HCT116 (cell line): ENCODE results near the gene TSPYL2. TPM values are rescaled to one million over a fixed set of nuclear protein-coding genes. Genes with fewer than 3 reads are reported as not detected.

Source experiments
- ATAC-seq: fragments of 200-7000 bp; cut with Tn5 transposase; 2 replicates; pipeline ENCODE4 v1.9.1; 2020; ENCODE audit warnings: mild to moderate bottlenecking, moderate library complexity
- BruUV-seq: library from RNA; stranded (reverse); fragments of 400-500 nt; replicated peaks from 2 replicates; lab custom pipeline; 2021; lab: Mats Ljungman, UMichigan
- CTCF ChIA-PET: fragments of 300-600 bp; sonication (Branson Sonifier 250); formaldehyde crosslinking; loops from one replicate; lab custom pipeline; 2021; ENCODE audit warnings: antibody characterized with exemption; lab: Charles Lee
- POLR2A ChIA-PET: fragments of 300-600, 350-600 bp; sonication (Branson Sonifier 250); formaldehyde crosslinking; loops from one replicate; lab custom pipeline; 2021; ENCODE audit warnings: antibody characterized with exemption; lab: Charles Lee
- RAD21 ChIA-PET, 2 experiments: fragments of 300-600 bp; sonication (Branson Sonifier 250); formaldehyde crosslinking; loops; one replicate each; lab custom pipeline; 2023; ENCODE audit warnings: low total read pairs in 2 of 2; ENCODE audit not compliant: uncharacterized antibody in 2 of 2, unreplicated experiment in 2 of 2, low non-redundant PET in 1 of 2; lab: Charles Lee
- DNase-seq: peaks from one replicate; pipeline ENCODE4 v3.0.0-alpha.2; 2010; ENCODE audit warnings: low read depth, low spot score
- H2AFZ ChIP-seq: fragments of 200-600 bp; shearing (Covaris generic), sonication (generic); 2 replicates; pipeline ENCODE4 v1.6.1; 2017; ENCODE audit warnings: low read depth, mixed run types, mixed read lengths, antibody characterized with exemption, low read length; ENCODE audit not compliant: poor library complexity, severe bottlenecking
- H3K27ac ChIP-seq: 2 replicates; pipeline ENCODE4 v1.5.1; 2012; ENCODE audit warnings: low read depth, low read length
- H3K27me3 ChIP-seq: fragments of 200-600 bp; sonication (generic); 2 replicates; pipeline ENCODE4 v1.6.1; 2016; ENCODE audit warnings: mixed run types, low read length, mixed read lengths; ENCODE audit not compliant: insufficient read depth
- H3K36me3 ChIP-seq, 2 experiments: fragments of 200-500 bp in 1 of 2; fragments of 200-600 bp in 1 of 2; sonication (Bioruptor generic) in 1 of 2; sonication (generic) in 1 of 2; 2 replicates each; pipeline versions ENCODE4 v1.5.1 to v1.6.1; 2014 to 2016; ENCODE audit warnings: low read length in 2 of 2, inconsistent platforms in 1 of 2, mixed read lengths in 1 of 2, mixed run types in 1 of 2; ENCODE audit not compliant: insufficient read depth in 2 of 2, control insufficient read depth in 1 of 2
- H3K4me1 ChIP-seq, 2 experiments: fragments of 200-600 bp in 1 of 2; sonication (generic) in 1 of 2; 2 replicates each; pipeline versions ENCODE4 v1.5.1 to v1.6.1; 2012 to 2017; ENCODE audit warnings: low read length in 2 of 2, inconsistent platforms in 1 of 2, mild to moderate bottlenecking in 1 of 2, mixed read lengths in 1 of 2, mixed run types in 1 of 2, moderate library complexity in 1 of 2; ENCODE audit not compliant: insufficient read depth in 2 of 2, control insufficient read depth in 1 of 2
- H3K4me2 ChIP-seq: fragments of 200-600 bp; sonication (generic); 2 replicates; pipeline ENCODE4 v1.6.1; 2017; ENCODE audit warnings: mixed run types, low read length, mixed read lengths
- H3K4me3 ChIP-seq, 2 experiments: fragments of 200-600 bp in 1 of 2; sonication (generic) in 1 of 2; replicated peaks in 1 of 2; 2 replicates each; pipeline ENCODE4 v1.5.1; 2011 to 2016; ENCODE audit warnings: low read length in 2 of 2, control low read depth in 1 of 2, low read depth in 1 of 2, mild to moderate bottlenecking in 1 of 2, mixed read lengths in 1 of 2, mixed run types in 1 of 2
- H3K79me2 ChIP-seq: fragments of 200-600 bp; sonication (generic); 2 replicates; pipeline ENCODE4 v1.6.1; 2017; ENCODE audit warnings: mild to moderate bottlenecking, mixed run types, low read length, moderate library complexity, mixed read lengths; ENCODE audit not compliant: insufficient read depth
- H3K9ac ChIP-seq: fragments of 200-600 bp; sonication (generic); 2 replicates; pipeline ENCODE4 v1.6.1; 2016; ENCODE audit warnings: low read length, mixed read lengths
- H3K9me2 ChIP-seq: fragments of 200-600 bp; sonication (generic), shearing (Covaris generic); 2 replicates; pipeline ENCODE4 v1.6.1; 2017; ENCODE audit warnings: mixed run types, mild to moderate bottlenecking, moderate library complexity; ENCODE audit not compliant: insufficient read depth
- H3K9me3 ChIP-seq, 2 experiments: fragments of 200-500 bp in 1 of 2; fragments of 200-600 bp in 1 of 2; sonication (Bioruptor generic) in 1 of 2; sonication (generic) in 1 of 2; 2 replicates each; pipeline ENCODE4 v1.6.1; 2014 to 2017; ENCODE audit warnings: low read length in 2 of 2, mixed read lengths in 2 of 2, inconsistent platforms in 1 of 2, low read depth in 1 of 2, mild to moderate bottlenecking in 1 of 2, mixed run types in 1 of 2, moderate library complexity in 1 of 2; ENCODE audit not compliant: control insufficient read depth in 1 of 2, insufficient read depth in 1 of 2
- H4K20me1 ChIP-seq: fragments of 200-600 bp; sonication (generic), shearing (Covaris generic); 2 replicates; pipeline ENCODE4 v1.6.1; 2017; ENCODE audit warnings: mixed run types, mild to moderate bottlenecking, moderate library complexity; ENCODE audit not compliant: insufficient read depth
- ATF3 ChIP-seq: IDR thresholded peaks from 2 replicates; pipeline ENCODE4 v1.6.1; 2012
- CBX3 ChIP-seq: IDR thresholded peaks from 2 replicates; pipeline ENCODE4 v1.6.1; 2012; ENCODE audit warnings: low read depth
- CTCF ChIP-seq, 3 experiments: fragments of 200-600 bp in 1 of 3; sonication (generic) in 1 of 3; IDR thresholded peaks in 2 of 3; conservative IDR thresholded peaks in 1 of 3; 2 replicates each; pipeline ENCODE4 v1.5.1; 2012 to 2017; ENCODE audit warnings: low read depth in 2 of 3, low read length in 2 of 3, antibody characterized with exemption in 1 of 3, borderline replicate concordance in 1 of 3, control low read depth in 1 of 3, mild to moderate bottlenecking in 1 of 3, mixed read lengths in 1 of 3, mixed run types in 1 of 3, moderate library complexity in 1 of 3; ENCODE audit not compliant: insufficient read depth in 1 of 3
- EZH2 ChIP-seq: fragments of 200-600 bp; sonication (generic); IDR thresholded peaks from 2 replicates; pipeline ENCODE4 v1.6.1; 2017; ENCODE audit warnings: antibody characterized with exemption, mixed run types
- POLR2A ChIP-seq: IDR thresholded peaks from 2 replicates; pipeline ENCODE4 v1.7.0; 2011; ENCODE audit warnings: borderline replicate concordance; ENCODE audit not compliant: insufficient read depth, insufficient read length; ENCODE audit errors: extremely low read depth
- RAD21 ChIP-seq: IDR thresholded peaks from 2 replicates; pipeline ENCODE4 v1.6.1; 2012; ENCODE audit warnings: low read depth, mild to moderate bottlenecking
- REST ChIP-seq: IDR thresholded peaks from 2 replicates; pipeline ENCODE4 v1.6.1; 2012; ENCODE audit warnings: low read depth
- SIN3A ChIP-seq: IDR thresholded peaks from 2 replicates; pipeline ENCODE4 v1.6.1; 2012; ENCODE audit warnings: low read depth
- ZBTB33 ChIP-seq: IDR thresholded peaks from 2 replicates; pipeline ENCODE4 v1.6.1; 2011; ENCODE audit warnings: mild to moderate bottlenecking, low read length, moderate library complexity; ENCODE audit not compliant: insufficient replicate concordance; ENCODE audit errors: extremely low read depth
- ZFX ChIP-seq: fragments of 450-650 bp; IDR thresholded peaks from 2 replicates; pipeline ENCODE4 v1.6.1; 2017
- intact Hi-C: fragments of 100-400 bp; cut with micrococcal nuclease; formaldehyde crosslinking; loops from 2 replicates; pipeline ENCODE4 v1.10.0; 2022
- total RNA-seq: library from RNA; stranded (reverse); gene quantifications from one replicate; pipeline ENCODE4 v1.2.1, GENCODE V29; 2021; ENCODE audit not compliant: unreplicated experiment

Gene TSPYL2
- total RNA-seq, 1 experiment from 2014 or later, result 19.2 TPM

- peaks cover 8% of the 10 kb centered on the region; the same call in 1 of the 2 replicates for H3K79me2 ChIP-seq
- no peaks in the 10 kb centered on the region for H3K9me2 ChIP-seq
- TF ChIP-seq REST (no peak), EZH2 (no peak), ZBTB33 (no peak), CBX3 (no peak), ATF3 (no peak), POLR2A (no peak), CTCF (IDR thresholded peaks at IDR 0.05 in 2 of 3, conservative IDR thresholded peaks at IDR 0.05 in 1 of 3; ENCODE audit: borderline replicate concordance in 1 of 3, insufficient read depth in 1 of 3, low read depth in 2 of 3, low read length in 2 of 3) (no peak), RAD21 (no peak), ZFX (no peak), SIN3A (no peak)
- TF ChIP-seq, all 23 proteins: peak for 0
- Histone ChIP-seq H3K27ac (no peak overlapping the region), H2AFZ (no peak overlapping the region), H3K9me3 (no peaks in the 10 kb centered on the region), H3K36me3 (peaks cover 0 to 10% of the 10 kb centered on the region in 2 experiments; a peak in 1 of 4 replicates), H3K4me3 (no peak overlapping the region), H3K9ac (no peak overlapping the region), H3K4me1 (peaks cover 0 to 8% of the 10 kb centered on the region in 2 experiments; a peak in 1 of 4 replicates), H3K27me3 (no peaks in the 10 kb centered on the region), H3K4me2 (no peak overlapping the region), H4K20me1 (no peaks in the 10 kb centered on the region)
- ChIA-PET RAD21 (no interaction called here), CTCF (no interaction called here), POLR2A (no interaction called here)
- DNase-seq (no peak), ATAC-seq (no peak)
- no TSS peak for BruUV-seq
- intact Hi-C loops, result no loop called here
Observed at GRCh38 chrX:53087388-53087831, 5.2 kb downstream of the TSPYL2 start.
